GF-D8 (cell line): ENCODE data around the gene SPTBN1.

Experiments used
- DNase-seq: peaks from one replicate; lab custom pipeline; 2025; lab: John Stamatoyannopoulos, UW

SPTBN1 gene

GRCh38 chr2:54653572-54654204, 197.6 kb downstream of the SPTBN1 start:
- no peak for DNase-seq

GRCh38 chr2:54655046-54655809, 199.1 kb downstream of the SPTBN1 start:
- no peak for DNase-seq

GRCh38 chr2:54656863-54657262, 200.7 kb downstream of the SPTBN1 start:
- DNase-seq: no peak

- no peak for DNase-seq
Observed at GRCh38 chr2:54657664-54658083, 201.5 kb downstream of the SPTBN1 start.

GRCh38 chr2:54658564-54659071, 202.5 kb downstream of the SPTBN1 start:
- no peak for DNase-seq

- no peak for DNase-seq
Observed at GRCh38 chr2:54659527-54659926, 203.4 kb downstream of the SPTBN1 start.

- DNase-seq: no peak
Observed at GRCh38 chr2:54660752-54661151, 204.6 kb downstream of the SPTBN1 start.

GRCh38 chr2:54663424-54664030, 207.4 kb downstream of the SPTBN1 start:
- no peak for DNase-seq

- DNase-seq: no peak
Observed at GRCh38 chr2:54664238-54664786, 208.2 kb downstream of the SPTBN1 start.

GRCh38 chr2:54665436-54665856, 209.3 kb downstream of the SPTBN1 start:
- peak; percentile 10 for DNase-seq

GRCh38 chr2:54666131-54666633, 210.1 kb downstream of the SPTBN1 start:
- no peak for DNase-seq

GRCh38 chr2:54666634-54667265, 210.6 kb downstream of the SPTBN1 start:
- no peak for DNase-seq

- no peak for DNase-seq
Observed at GRCh38 chr2:54667266-54667639, 211.1 kb downstream of the SPTBN1 start.

GRCh38 chr2:54667726-54668650, 211.9 kb downstream of the SPTBN1 start:
- DNase-seq: no peak

- DNase-seq: no peak
Observed at GRCh38 chr2:54668711-54669110, 212.6 kb downstream of the SPTBN1 start.

- DNase-seq: peak; percentile 22
Observed at GRCh38 chr2:54669677-54670484, 213.8 kb downstream of the SPTBN1 start.

GRCh38 chr2:54670485-54671009, 214.4 kb downstream of the SPTBN1 start:
- DNase-seq: no peak

- no peak for DNase-seq
Observed at GRCh38 chr2:54671010-54671409, 214.9 kb downstream of the SPTBN1 start.

- DNase-seq: no peak
Observed at GRCh38 chr2:54671875-54672589, 215.9 kb downstream of the SPTBN1 start.
